H9 (cell line): Measurements from ENCODE around the gene RSPRY1. TPM values are rescaled to one million over a fixed set of nuclear protein-coding genes. Genes with fewer than 3 reads are reported as not detected.

Source experiments
- DNase-seq: peaks from one replicate; pipeline ENCODE4 v3.0.0-alpha.2; 2017
- H2AFZ ChIP-seq: one replicate; pipeline ENCODE4 v1.6.1; 2013; ENCODE audit warnings: mild to moderate bottlenecking, low read length, control low read depth, moderate library complexity
- H2AK5ac ChIP-seq: 2 replicates; pipeline ENCODE4 v1.6.1; 2013; ENCODE audit warnings: low read length, control low read depth, mixed read lengths; ENCODE audit not compliant: insufficient read length
- H2BK120ac ChIP-seq: one replicate; pipeline ENCODE4 v1.6.1; 2013; ENCODE audit warnings: low read depth, mild to moderate bottlenecking, low read length, control low read depth, inconsistent platforms; ENCODE audit not compliant: poor library complexity, severe bottlenecking
- H2BK12ac ChIP-seq: 2 replicates; pipeline ENCODE4 v1.6.1; 2013; ENCODE audit warnings: low read length, control low read depth, mixed read lengths, low read depth; ENCODE audit not compliant: insufficient read length
- H2BK15ac ChIP-seq: 2 replicates; pipeline ENCODE4 v1.6.1; 2013; ENCODE audit warnings: low read depth, low read length, control low read depth
- H2BK20ac ChIP-seq: one replicate; pipeline ENCODE4 v1.6.1; 2013; ENCODE audit warnings: low read depth, mild to moderate bottlenecking, low read length, control low read depth, inconsistent platforms; ENCODE audit not compliant: poor library complexity, severe bottlenecking
- H2BK5ac ChIP-seq: 2 replicates; pipeline ENCODE4 v1.6.1; 2013; ENCODE audit warnings: low read length, control low read depth, mixed read lengths; ENCODE audit not compliant: insufficient read length
- H3K14ac ChIP-seq: 2 replicates; pipeline ENCODE4 v1.6.1; 2013; ENCODE audit warnings: low read length, control low read depth; ENCODE audit not compliant: insufficient read depth
- H3K18ac ChIP-seq: 2 replicates; pipeline ENCODE4 v1.6.1; 2013; ENCODE audit warnings: low read depth, mild to moderate bottlenecking, mixed read lengths, low read length, control low read depth; ENCODE audit not compliant: insufficient read length
- H3K23ac ChIP-seq: 2 replicates; pipeline ENCODE4 v1.6.1; 2013; ENCODE audit warnings: low read length, control low read depth, mixed read lengths, low read depth; ENCODE audit not compliant: insufficient read length
- H3K23me2 ChIP-seq: 2 replicates; pipeline ENCODE4 v1.6.1; 2013; ENCODE audit warnings: low read depth, mild to moderate bottlenecking, mixed read lengths, low read length, control low read depth; ENCODE audit not compliant: insufficient read length, poor library complexity, severe bottlenecking
- H3K27ac ChIP-seq: 2 replicates; pipeline ENCODE4 v1.5.1; 2013; ENCODE audit warnings: low read length, control low read depth, mixed read lengths, low read depth; ENCODE audit not compliant: insufficient read length
- H3K27me3 ChIP-seq: 2 replicates; pipeline ENCODE4 v1.6.1; 2013; ENCODE audit warnings: low read length, control low read depth, inconsistent platforms; ENCODE audit not compliant: insufficient read depth
- H3K4ac ChIP-seq: 2 replicates; pipeline ENCODE4 v1.6.1; 2013; ENCODE audit warnings: low read depth, mild to moderate bottlenecking, control low read depth, inconsistent platforms, low read length, moderate library complexity
- H3K4me1 ChIP-seq: 2 replicates; pipeline ENCODE4 v1.6.1; 2013; ENCODE audit warnings: low read length, control low read depth, inconsistent platforms; ENCODE audit not compliant: insufficient read depth
- H3K4me2 ChIP-seq: 2 replicates; pipeline ENCODE4 v1.6.1; 2013; ENCODE audit warnings: low read length, control low read depth, mixed read lengths; ENCODE audit not compliant: insufficient read length, insufficient read depth
- H3K56ac ChIP-seq: 2 replicates; pipeline ENCODE4 v1.6.1; 2013; ENCODE audit warnings: low read depth, mild to moderate bottlenecking, mixed read lengths, low read length, control low read depth; ENCODE audit not compliant: insufficient read length
- H3K79me1 ChIP-seq: 2 replicates; pipeline ENCODE4 v1.6.1; 2013; ENCODE audit warnings: low read depth, mild to moderate bottlenecking, moderate library complexity, low read length, control low read depth, inconsistent platforms; ENCODE audit not compliant: insufficient read depth, poor library complexity, severe bottlenecking
- H3K79me2 ChIP-seq: 2 replicates; pipeline ENCODE4 v1.6.1; 2013; ENCODE audit warnings: low read length, control low read depth, inconsistent platforms; ENCODE audit not compliant: insufficient read depth
- H3K9ac ChIP-seq: 2 replicates; pipeline ENCODE4 v1.6.1; 2013; ENCODE audit warnings: low read length, control low read depth, mixed read lengths; ENCODE audit not compliant: insufficient read length; ENCODE audit errors: extremely low read depth
- H3K9me3 ChIP-seq: one replicate; pipeline ENCODE4 v1.6.1; 2013; ENCODE audit warnings: low read depth, low read length, inconsistent platforms; ENCODE audit not compliant: control insufficient read depth
- H3T11ph ChIP-seq: one replicate; pipeline ENCODE4 v1.6.1; 2013; ENCODE audit warnings: mild to moderate bottlenecking, low read length, control low read depth, inconsistent platforms
- H4K20me1 ChIP-seq: one replicate; pipeline ENCODE4 v1.6.1; 2013; ENCODE audit not compliant: control insufficient read depth, insufficient read length, insufficient read depth
- H4K5ac ChIP-seq: 2 replicates; pipeline ENCODE4 v1.6.1; 2013; ENCODE audit warnings: low read depth, mild to moderate bottlenecking, mixed read lengths, low read length, control low read depth; ENCODE audit not compliant: insufficient read length
- H4K8ac ChIP-seq: replicated peaks from 2 replicates; pipeline ENCODE4 v1.6.1; 2013; ENCODE audit warnings: low read length, control low read depth, mixed read lengths, low read depth; ENCODE audit not compliant: insufficient read length
- H4K91ac ChIP-seq: 2 replicates; pipeline ENCODE4 v1.6.1; 2013; ENCODE audit warnings: low read depth, mild to moderate bottlenecking, moderate library complexity, mixed read lengths, low read length, control low read depth; ENCODE audit not compliant: insufficient read length
- H3K27ac Mint-ChIP-seq, 3 experiments: 2 replicates in 2 of 3; 3 replicates in 1 of 3; pipeline ENCODE4 v1.8.0; 2020 to 2021; ENCODE audit warnings: mixed read lengths in 3 of 3, mild to moderate bottlenecking in 1 of 3, moderate library complexity in 1 of 3
- H3K27me3 Mint-ChIP-seq: 2 replicates; pipeline ENCODE4 v1.8.0; 2021; ENCODE audit warnings: low read depth, mild to moderate bottlenecking, moderate library complexity, mixed read lengths
- H3K36me3 Mint-ChIP-seq, 3 experiments: 2 replicates in 2 of 3; 3 replicates in 1 of 3; pipeline ENCODE4 v1.8.0; 2020 to 2021; ENCODE audit warnings: low read depth in 3 of 3, mixed read lengths in 3 of 3; ENCODE audit not compliant: insufficient read depth in 1 of 3
- H3K4me1 Mint-ChIP-seq, 2 experiments: 2 replicates each; pipeline ENCODE4 v1.8.0; 2020; ENCODE audit warnings: mixed read lengths in 2 of 2
- H3K4me3 Mint-ChIP-seq, 2 experiments: 2 replicates in 1 of 2; 3 replicates in 1 of 2; pipeline ENCODE4 v1.8.0; 2020 to 2021; ENCODE audit warnings: mild to moderate bottlenecking in 2 of 2, mixed read lengths in 2 of 2, moderate library complexity in 1 of 2
- H3K9me3 Mint-ChIP-seq, 2 experiments: 2 replicates in 1 of 2; 3 replicates in 1 of 2; pipeline ENCODE4 v1.8.0; 2020; ENCODE audit warnings: mild to moderate bottlenecking in 2 of 2, mixed read lengths in 2 of 2, moderate library complexity in 1 of 2
- WGBS: extraction: QIAGEN DNeasy Blood & Tissue Kit; methylation state at CpG from one replicate; pipeline ENCODE4 v1.1.7; 2013; ENCODE audit warnings: missing lambda C conversion rate, low lambda C conversion rate, mixed read lengths; ENCODE audit not compliant: insufficient read length; ENCODE audit errors: extremely low coverage; 5-methylcytosine and 5-hydroxymethylcytosine counted together
- total RNA-seq: library from RNA; stranded (reverse); gene quantifications from 2 replicates; pipeline ENCODE4 v1.2.1, GENCODE V29; 2021
- TF ChIP-seq, protein P1 (sequence below): fragments of 200-600 bp; sonication (generic); conservative IDR thresholded peaks from 3 replicates; pipeline ENCODE4 v1.8.0; 2021; ENCODE audit warnings: antibody characterized with exemption, mild to moderate bottlenecking

Gene RSPRY1
- total RNA-seq, 1 experiment from 2014 or later = 36.1 TPM

DNA sequence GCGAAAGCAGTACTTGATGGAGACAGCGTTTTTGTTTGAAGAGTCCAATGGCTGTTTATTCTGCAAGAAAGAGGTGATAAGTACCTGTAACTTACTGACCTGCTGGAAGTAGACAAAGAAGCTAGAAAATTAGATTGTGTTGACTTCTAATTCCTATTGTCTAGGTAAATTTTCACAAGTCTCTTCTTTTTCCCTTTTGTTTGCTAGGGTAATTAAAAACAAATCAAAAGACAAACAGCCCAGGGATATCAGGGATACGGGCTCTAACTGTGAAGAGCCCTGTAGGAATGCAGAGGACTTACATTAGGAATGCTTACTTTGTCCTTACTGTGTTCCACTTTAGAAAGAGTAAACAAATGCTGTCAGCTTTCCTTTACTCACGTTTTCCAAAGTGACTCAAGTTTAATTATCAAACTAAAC lies 7.3 kb upstream of the RSPRY1 start:
- no peak overlapping the region; a peak in 1 of 7 replicates for H3K27ac Mint-ChIP-seq
- no peaks in the 10 kb centered on the region; a peak in 1 of 5 replicates for H3K9me3 Mint-ChIP-seq
- no peak overlapping the region for H4K8ac ChIP-seq
- H3K23ac ChIP-seq = no peak overlapping the region
- no peaks in the 10 kb centered on the region for H3K27me3 ChIP-seq
- H3K79me2 ChIP-seq = peaks cover 4% of the 10 kb centered on the region
- DNase-seq = no peak
- H2BK5ac ChIP-seq = no peak overlapping the region
- H3K23me2 ChIP-seq = no peaks in the 10 kb centered on the region
- WGBS = no CpG with 5 or more reads among the region's 4 CpGs
- peaks cover under 1 to 5% (median 1%) of the 10 kb centered on the region in 3 experiments; a peak in 5 of 7 replicates for H3K36me3 Mint-ChIP-seq
- peaks cover 19 to 22% of the 10 kb centered on the region in 2 experiments for H3K4me1 Mint-ChIP-seq
- no peak overlapping the region for H2BK15ac ChIP-seq
- peaks cover 2% of the 10 kb centered on the region; the same call in 1 of the 2 replicates for H3K4me1 ChIP-seq
- no peak overlapping the region for H3K27ac ChIP-seq
- H2AK5ac ChIP-seq = no peak overlapping the region
- no peak overlapping the region for H2AFZ ChIP-seq
- no peak overlapping the region for H3K4me3 Mint-ChIP-seq
- no peak overlapping the region for H3K4ac ChIP-seq
- no peaks in the 10 kb centered on the region for H3K9me3 ChIP-seq
- no peak overlapping the region for H3K56ac ChIP-seq
- no peak overlapping the region for H3K4me2 ChIP-seq
- no peaks in the 10 kb centered on the region for H3K27me3 Mint-ChIP-seq
- no peak overlapping the region for H2BK20ac ChIP-seq
- H3K14ac ChIP-seq = no peak overlapping the region
- H4K20me1 ChIP-seq = no peaks in the 10 kb centered on the region
- H3K79me1 ChIP-seq = no peaks in the 10 kb centered on the region
- H4K5ac ChIP-seq = no peak overlapping the region
- H2BK12ac ChIP-seq = no peak overlapping the region
- H3K18ac ChIP-seq = no peak overlapping the region
- H3K9ac ChIP-seq = no peak overlapping the region
- TF ChIP-seq, protein P1, sequence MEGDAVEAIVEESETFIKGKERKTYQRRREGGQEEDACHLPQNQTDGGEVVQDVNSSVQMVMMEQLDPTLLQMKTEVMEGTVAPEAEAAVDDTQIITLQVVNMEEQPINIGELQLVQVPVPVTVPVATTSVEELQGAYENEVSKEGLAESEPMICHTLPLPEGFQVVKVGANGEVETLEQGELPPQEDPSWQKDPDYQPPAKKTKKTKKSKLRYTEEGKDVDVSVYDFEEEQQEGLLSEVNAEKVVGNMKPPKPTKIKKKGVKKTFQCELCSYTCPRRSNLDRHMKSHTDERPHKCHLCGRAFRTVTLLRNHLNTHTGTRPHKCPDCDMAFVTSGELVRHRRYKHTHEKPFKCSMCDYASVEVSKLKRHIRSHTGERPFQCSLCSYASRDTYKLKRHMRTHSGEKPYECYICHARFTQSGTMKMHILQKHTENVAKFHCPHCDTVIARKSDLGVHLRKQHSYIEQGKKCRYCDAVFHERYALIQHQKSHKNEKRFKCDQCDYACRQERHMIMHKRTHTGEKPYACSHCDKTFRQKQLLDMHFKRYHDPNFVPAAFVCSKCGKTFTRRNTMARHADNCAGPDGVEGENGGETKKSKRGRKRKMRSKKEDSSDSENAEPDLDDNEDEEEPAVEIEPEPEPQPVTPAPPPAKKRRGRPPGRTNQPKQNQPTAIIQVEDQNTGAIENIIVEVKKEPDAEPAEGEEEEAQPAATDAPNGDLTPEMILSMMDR = no peak
- H3T11ph ChIP-seq = no peak overlapping the region
- H4K91ac ChIP-seq = no peak overlapping the region
- no peak overlapping the region for H2BK120ac ChIP-seq
